ENCODE data around the gene MTERF1. TPM values are rescaled to one million over a fixed set of nuclear protein-coding genes. Genes with fewer than 3 reads are reported as not detected.

Gene MTERF1
- total RNA-seq, 1 experiment from 2014 or later = 19.8 TPM

GRCh38 chr7:91915401-91916050 is 35.0 kb upstream of the MTERF1 start:
- H2AK5ac ChIP-seq (ENCODE audit: insufficient read length, low read length) = no peak overlapping the region
- H2BK5ac ChIP-seq (ENCODE audit: insufficient read length, low read length) = no peak overlapping the region
- H3K36me3 Mint-ChIP-seq (ENCODE audit: insufficient read depth in 1 of 3, low read depth in 3 of 3) = no peaks in the 10 kb centered on the region
- H3K9ac ChIP-seq (ENCODE audit: extremely low read depth, insufficient read length, low read length) = no peak overlapping the region
- H4K8ac ChIP-seq (replicated peaks; ENCODE audit: insufficient read length, low read depth, low read length) = no peak overlapping the region
- no peak overlapping the region for H3K27ac ChIP-seq (ENCODE audit: insufficient read length, low read depth, low read length)
- no peaks in the 10 kb centered on the region for H3K9me3 Mint-ChIP-seq
- H3K27me3 Mint-ChIP-seq (ENCODE audit: low read depth) = no peaks in the 10 kb centered on the region; the same call in 1 of the 2 replicates
- no peak overlapping the region for H2BK20ac ChIP-seq (ENCODE audit: low read depth, low read length, poor library complexity, severe bottlenecking)
- H3K4me2 ChIP-seq (ENCODE audit: insufficient read depth, insufficient read length, low read length) = no peak overlapping the region
- H3K79me1 ChIP-seq (ENCODE audit: insufficient read depth, low read depth, low read length, poor library complexity, severe bottlenecking) = no peaks in the 10 kb centered on the region
- no peak overlapping the region for H2AFZ ChIP-seq (ENCODE audit: low read length)
- H2BK12ac ChIP-seq (ENCODE audit: insufficient read length, low read depth, low read length) = no peak overlapping the region
- H3K18ac ChIP-seq (ENCODE audit: insufficient read length, low read depth, low read length) = no peak overlapping the region
- no peaks in the 10 kb centered on the region for H4K20me1 ChIP-seq (ENCODE audit: control insufficient read depth, insufficient read depth, insufficient read length)
- no peak overlapping the region for H3T11ph ChIP-seq (ENCODE audit: low read length)
- H3K4me1 ChIP-seq (ENCODE audit: insufficient read depth, low read length) = no peaks in the 10 kb centered on the region
- WGBS (ENCODE audit: extremely low coverage, insufficient read length, low lambda C conversion rate) = no CpG with 5 or more reads among the region's 3 CpGs
- H3K4me1 Mint-ChIP-seq = peaks cover 5 to 6% of the 10 kb centered on the region in 2 experiments; a peak in 1 of 4 replicates
- no peak for TF ChIP-seq CTCF (conservative IDR thresholded peaks at IDR 0.05)
- no peaks in the 10 kb centered on the region for H3K9me3 ChIP-seq (ENCODE audit: control insufficient read depth, low read depth, low read length)
- H3K23ac ChIP-seq (ENCODE audit: insufficient read length, low read depth, low read length) = no peak overlapping the region
- H4K5ac ChIP-seq (ENCODE audit: insufficient read length, low read depth, low read length) = no peak overlapping the region
- no peak overlapping the region for H3K4ac ChIP-seq (ENCODE audit: low read depth, low read length)
- H3K27ac Mint-ChIP-seq = no peak overlapping the region
- H2BK15ac ChIP-seq (ENCODE audit: low read depth, low read length) = no peak overlapping the region
- no peak overlapping the region for H3K56ac ChIP-seq (ENCODE audit: insufficient read length, low read depth, low read length)
- H3K79me2 ChIP-seq (ENCODE audit: insufficient read depth, low read length) = no peaks in the 10 kb centered on the region
- H3K27me3 ChIP-seq (ENCODE audit: insufficient read depth, low read length) = no peaks in the 10 kb centered on the region
- no peak overlapping the region for H2BK120ac ChIP-seq (ENCODE audit: low read depth, low read length, poor library complexity, severe bottlenecking)
- no peak overlapping the region for H3K4me3 Mint-ChIP-seq
- no peak overlapping the region for H3K14ac ChIP-seq (ENCODE audit: insufficient read depth, low read length)
- no peak overlapping the region for H4K91ac ChIP-seq (ENCODE audit: insufficient read length, low read depth, low read length)
- DNase-seq = no peak
- no peaks in the 10 kb centered on the region for H3K23me2 ChIP-seq (ENCODE audit: insufficient read length, low read depth, low read length, poor library complexity, severe bottlenecking)

Measured in H9 (cell line).